DND-41 (cell line): Measurements from ENCODE around the gene ADGRG6.

ENCODE experiments used
- ATAC-seq: fragments of 200-7000 bp; cut with Tn5 transposase; 3 replicates; pipeline ENCODE4 v1.9.1; 2021; ENCODE audit warnings: low read depth; ENCODE audit not compliant: insufficient read depth
- DNase-seq: peaks from one replicate; pipeline ENCODE4 v3.0.0-alpha.2; 2020
- H2AFZ ChIP-seq: 2 replicates; pipeline ENCODE4 v1.6.0; 2012; ENCODE audit warnings: low read depth, low read length
- H3K27ac ChIP-seq: 2 replicates; pipeline ENCODE4 v1.5.1; 2012; ENCODE audit warnings: low read length, inconsistent platforms
- H3K27me3 ChIP-seq: fragments of 200-600 bp; sonication (generic); 2 replicates; pipeline ENCODE4 v1.6.0; 2012; ENCODE audit warnings: low read length, mild to moderate bottlenecking, inconsistent platforms; ENCODE audit not compliant: insufficient read depth, poor library complexity
- H3K36me3 ChIP-seq: 2 replicates; pipeline ENCODE4 v1.5.1; 2012; ENCODE audit warnings: low read length, inconsistent platforms; ENCODE audit not compliant: insufficient read depth
- H3K4me1 ChIP-seq: 2 replicates; pipeline ENCODE4 v1.5.1; 2012; ENCODE audit warnings: mild to moderate bottlenecking, low read length; ENCODE audit not compliant: insufficient read depth
- H3K4me2 ChIP-seq: 2 replicates; pipeline ENCODE4 v1.6.0; 2012; ENCODE audit warnings: mild to moderate bottlenecking, moderate library complexity, low read length, inconsistent platforms; ENCODE audit not compliant: insufficient read depth
- H3K4me3 ChIP-seq, 2 experiments: fragments of 200-600 bp in 1 of 2; shearing (Covaris generic) in 1 of 2; 2 replicates each; pipeline ENCODE4 v1.5.1; 2012 to 2016; ENCODE audit warnings: inconsistent platforms in 2 of 2, low read length in 2 of 2, mild to moderate bottlenecking in 2 of 2, low read depth in 1 of 2, moderate library complexity in 1 of 2
- H3K79me2 ChIP-seq: 2 replicates; pipeline ENCODE4 v1.6.0; 2012; ENCODE audit warnings: low read length, inconsistent platforms; ENCODE audit not compliant: insufficient read depth
- H3K9ac ChIP-seq: 2 replicates; pipeline ENCODE4 v1.6.0; 2012; ENCODE audit warnings: low read depth, mild to moderate bottlenecking, inconsistent platforms, low read length, moderate library complexity
- H3K9me3 ChIP-seq: 2 replicates; pipeline ENCODE4 v1.5.1; 2012; ENCODE audit warnings: low read length, moderate library complexity, mild to moderate bottlenecking, inconsistent platforms; ENCODE audit not compliant: insufficient read depth, severe bottlenecking
- H4K20me1 ChIP-seq: 2 replicates; pipeline ENCODE4 v1.6.0; 2012; ENCODE audit warnings: low read length; ENCODE audit not compliant: insufficient read depth
- EZH2 ChIP-seq: IDR thresholded peaks from 3 replicates; pipeline ENCODE4 v1.6.1; 2012; ENCODE audit warnings: borderline replicate concordance, low read depth, mild to moderate bottlenecking, moderate library complexity, low read length, inconsistent platforms; ENCODE audit not compliant: severe bottlenecking
- TF ChIP-seq, protein P1 (sequence below): IDR thresholded peaks from 2 replicates; pipeline ENCODE4 v1.5.1; 2012; ENCODE audit warnings: borderline replicate concordance, low read length, moderate library complexity, mild to moderate bottlenecking; ENCODE audit not compliant: poor library complexity, severe bottlenecking; ENCODE audit errors: extremely low read depth

The ADGRG6 gene

DNA sequence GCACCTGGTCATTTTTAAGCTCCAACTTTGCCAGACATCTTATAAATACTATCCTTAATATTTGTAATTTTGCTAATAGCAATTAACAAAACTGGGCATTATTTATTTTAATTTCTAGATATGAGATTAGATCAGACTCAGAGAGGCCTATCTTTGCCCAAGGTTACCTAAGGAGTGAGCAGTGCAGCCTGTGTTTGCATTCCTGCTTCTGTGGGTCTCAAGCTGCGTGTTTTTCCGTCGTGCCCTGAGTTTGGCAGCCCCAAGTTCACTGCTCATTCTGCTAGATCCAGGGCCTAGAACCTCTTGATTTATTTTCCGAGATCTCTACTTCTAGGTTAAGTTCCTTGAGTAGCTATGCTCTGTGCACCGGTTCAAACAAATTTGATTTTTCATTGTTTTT, 11.0 kb upstream of the ADGRG6 start:
- TF ChIP-seq EZH2 = no peak
- TF ChIP-seq, protein P1, sequence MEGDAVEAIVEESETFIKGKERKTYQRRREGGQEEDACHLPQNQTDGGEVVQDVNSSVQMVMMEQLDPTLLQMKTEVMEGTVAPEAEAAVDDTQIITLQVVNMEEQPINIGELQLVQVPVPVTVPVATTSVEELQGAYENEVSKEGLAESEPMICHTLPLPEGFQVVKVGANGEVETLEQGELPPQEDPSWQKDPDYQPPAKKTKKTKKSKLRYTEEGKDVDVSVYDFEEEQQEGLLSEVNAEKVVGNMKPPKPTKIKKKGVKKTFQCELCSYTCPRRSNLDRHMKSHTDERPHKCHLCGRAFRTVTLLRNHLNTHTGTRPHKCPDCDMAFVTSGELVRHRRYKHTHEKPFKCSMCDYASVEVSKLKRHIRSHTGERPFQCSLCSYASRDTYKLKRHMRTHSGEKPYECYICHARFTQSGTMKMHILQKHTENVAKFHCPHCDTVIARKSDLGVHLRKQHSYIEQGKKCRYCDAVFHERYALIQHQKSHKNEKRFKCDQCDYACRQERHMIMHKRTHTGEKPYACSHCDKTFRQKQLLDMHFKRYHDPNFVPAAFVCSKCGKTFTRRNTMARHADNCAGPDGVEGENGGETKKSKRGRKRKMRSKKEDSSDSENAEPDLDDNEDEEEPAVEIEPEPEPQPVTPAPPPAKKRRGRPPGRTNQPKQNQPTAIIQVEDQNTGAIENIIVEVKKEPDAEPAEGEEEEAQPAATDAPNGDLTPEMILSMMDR = no peak
- Histone ChIP-seq H3K27me3 (no peaks in the 10 kb centered on the region), H3K36me3 (no peaks in the 10 kb centered on the region), H4K20me1 (no peaks in the 10 kb centered on the region), H3K4me3 (no peak overlapping the region), H3K9ac (no peak overlapping the region), H3K27ac (no peak overlapping the region), H2AFZ (no peak overlapping the region), H3K9me3 (no peaks in the 10 kb centered on the region), H3K4me2 (no peak overlapping the region), H3K4me1 (no peaks in the 10 kb centered on the region), H3K79me2 (no peaks in the 10 kb centered on the region)
- DNase-seq = no peak
- ATAC-seq = no peak

DNA sequence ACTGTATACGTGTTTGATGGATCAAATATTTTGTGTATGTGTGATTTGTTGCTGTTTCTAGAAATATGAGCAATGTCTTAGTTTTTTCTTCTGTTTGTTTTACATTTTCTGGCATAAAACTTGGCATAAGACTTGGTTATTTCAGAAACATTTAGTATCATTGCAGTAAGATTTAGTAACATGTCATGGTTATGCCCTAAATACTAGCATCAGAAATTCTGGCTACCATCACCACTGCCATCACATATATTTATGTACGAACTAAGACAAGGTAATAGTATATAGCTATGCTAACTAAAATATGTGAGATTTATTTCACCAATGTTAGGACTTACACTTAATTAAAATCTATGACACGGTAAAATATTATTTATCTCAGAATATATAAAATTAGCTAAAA, 10.3 kb upstream of the ADGRG6 start:
- TF ChIP-seq, protein P1 = no peak
- TF ChIP-seq EZH2 = no peak
- H3K9me3 ChIP-seq = no peaks in the 10 kb centered on the region
- H3K4me1 ChIP-seq = no peaks in the 10 kb centered on the region
- H3K27me3 ChIP-seq = no peaks in the 10 kb centered on the region
- H3K4me2 ChIP-seq = no peak overlapping the region
- H3K36me3 ChIP-seq = no peaks in the 10 kb centered on the region
- no peaks in the 10 kb centered on the region for H4K20me1 ChIP-seq
- no peaks in the 10 kb centered on the region for H3K79me2 ChIP-seq
- H3K4me3 ChIP-seq = no peak overlapping the region
- DNase-seq = no peak
- no peak overlapping the region for H3K9ac ChIP-seq
- no peak overlapping the region for H2AFZ ChIP-seq
- H3K27ac ChIP-seq = no peak overlapping the region
- no peak for ATAC-seq

DNA sequence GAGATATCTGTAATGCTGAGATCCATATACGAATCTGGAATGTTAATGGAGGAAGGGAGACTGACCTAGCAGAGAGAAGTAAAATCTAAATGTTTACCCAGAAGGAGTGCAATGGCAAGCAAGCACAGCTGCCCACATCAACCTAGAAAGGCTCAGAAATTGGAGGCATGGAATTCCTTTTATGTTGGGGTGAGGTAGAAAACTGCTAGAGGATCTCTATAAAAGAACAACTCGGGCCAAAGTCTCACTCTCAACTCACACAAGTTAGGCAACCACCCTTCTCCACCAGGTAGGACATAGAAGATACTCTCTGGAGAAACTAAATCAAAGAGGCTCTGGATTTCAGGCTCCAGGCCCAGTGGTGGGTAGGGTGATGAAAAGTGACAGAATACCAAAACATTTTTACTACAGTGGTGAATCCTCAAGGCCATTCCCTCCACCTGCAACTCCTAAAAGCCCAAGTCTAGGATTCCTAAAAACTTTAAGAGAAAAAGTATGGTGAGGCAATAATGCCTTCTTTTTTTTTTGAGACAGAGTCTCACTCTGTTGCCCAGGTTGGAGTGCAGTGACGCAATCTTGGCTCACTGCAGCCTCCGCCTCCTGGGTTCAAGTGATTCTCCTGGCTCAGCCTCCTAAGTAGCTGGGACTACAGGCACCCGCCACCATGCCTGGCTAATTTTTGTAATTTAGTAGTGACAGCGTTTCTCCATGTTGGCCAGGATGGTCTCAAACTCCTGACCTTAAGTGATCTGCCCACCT, 9.5 kb upstream of the ADGRG6 start:
- no peak for ATAC-seq
- Histone ChIP-seq H3K79me2 (no peaks in the 10 kb centered on the region), H4K20me1 (no peaks in the 10 kb centered on the region), H3K9ac (no peak overlapping the region), H3K27me3 (no peaks in the 10 kb centered on the region), H3K4me1 (no peaks in the 10 kb centered on the region), H3K4me2 (no peak overlapping the region), H3K4me3 (no peak overlapping the region), H2AFZ (no peak overlapping the region), H3K9me3 (no peaks in the 10 kb centered on the region), H3K36me3 (no peaks in the 10 kb centered on the region), H3K27ac (no peak overlapping the region)
- no peak for DNase-seq
- TF ChIP-seq, protein P1 = no peak
- TF ChIP-seq EZH2 = no peak
